Activated CD4-positive, alpha-beta T cell treated with anti-CD3 and anti-CD28 coated beads, Interleukin-2, Interleukin-6, amounts not matched to agents 100 ng/mL and 50 ng/mL, durations not matched to agents 16 hours and 8 hours (primary cell): Measurements from ENCODE around the gene SPRR2F.

Source experiments
- DNase-seq: peaks from one replicate; pipeline ENCODE4 v3.0.0-alpha.2; 2020

SPRR2F gene

GRCh38 chr1:153072806-153073726 lies 40.2 kb downstream of the SPRR2F start:
- DNase-seq, result no peak

GRCh38 chr1:153071511-153071910 lies 41.8 kb downstream of the SPRR2F start, which contains the start of gene SPRR2B:
Gene SPRR2B, minus strand, starts transcription at chr1:153071611. Its CDS starts 772 bp downstream, at chr1:153070839.
- no peak for DNase-seq

- no peak for DNase-seq
Measured at GRCh38 chr1:153070243-153070642, 43.1 kb downstream of the SPRR2F start.
